Nephron progenitor cell (in vitro differentiated cells): Measurements from ENCODE around the gene PRDM16.

Source experiments
- DNase-seq: peaks from one replicate; pipeline ENCODE4 v3.0.0; 2021
- H3K27ac Mint-ChIP-seq: 2 replicates; pipeline ENCODE4 v1.8.0; 2021; ENCODE audit warnings: mild to moderate bottlenecking, moderate library complexity, mixed read lengths
- H3K27me3 Mint-ChIP-seq: 2 replicates; pipeline ENCODE4 v1.8.0; 2021; ENCODE audit warnings: mild to moderate bottlenecking, low read depth, mixed read lengths; ENCODE audit not compliant: poor library complexity
- H3K36me3 Mint-ChIP-seq: 2 replicates; pipeline ENCODE4 v1.8.0; 2021; ENCODE audit warnings: low read depth, mixed read lengths
- H3K4me1 Mint-ChIP-seq: 2 replicates; pipeline ENCODE4 v1.8.0; 2021; ENCODE audit warnings: mixed read lengths
- H3K4me3 Mint-ChIP-seq: 2 replicates; pipeline ENCODE4 v1.8.0; 2021; ENCODE audit warnings: mild to moderate bottlenecking, moderate library complexity, mixed read lengths
- H3K9me3 Mint-ChIP-seq: 2 replicates; pipeline ENCODE4 v1.8.0; 2021; ENCODE audit warnings: mild to moderate bottlenecking, moderate library complexity, mixed read lengths
- TF ChIP-seq, protein P1 (sequence below): fragments of 200-600 bp; sonication (generic); IDR thresholded peaks from 2 replicates; pipeline ENCODE4 v1.5.0; 2021; ENCODE audit warnings: antibody characterized with exemption

Gene PRDM16

GRCh38 chr1:3349968-3350299, 280.9 kb downstream of the PRDM16 start:
- H3K4me1 Mint-ChIP-seq: peaks cover 41% of the 10 kb centered on the region
- no peak overlapping the region for H3K27ac Mint-ChIP-seq
- H3K36me3 Mint-ChIP-seq: no peaks in the 10 kb centered on the region
- peaks cover 5% of the 10 kb centered on the region for H3K9me3 Mint-ChIP-seq
- H3K27me3 Mint-ChIP-seq: peaks cover 44% of the 10 kb centered on the region
- TF ChIP-seq, protein P1, sequence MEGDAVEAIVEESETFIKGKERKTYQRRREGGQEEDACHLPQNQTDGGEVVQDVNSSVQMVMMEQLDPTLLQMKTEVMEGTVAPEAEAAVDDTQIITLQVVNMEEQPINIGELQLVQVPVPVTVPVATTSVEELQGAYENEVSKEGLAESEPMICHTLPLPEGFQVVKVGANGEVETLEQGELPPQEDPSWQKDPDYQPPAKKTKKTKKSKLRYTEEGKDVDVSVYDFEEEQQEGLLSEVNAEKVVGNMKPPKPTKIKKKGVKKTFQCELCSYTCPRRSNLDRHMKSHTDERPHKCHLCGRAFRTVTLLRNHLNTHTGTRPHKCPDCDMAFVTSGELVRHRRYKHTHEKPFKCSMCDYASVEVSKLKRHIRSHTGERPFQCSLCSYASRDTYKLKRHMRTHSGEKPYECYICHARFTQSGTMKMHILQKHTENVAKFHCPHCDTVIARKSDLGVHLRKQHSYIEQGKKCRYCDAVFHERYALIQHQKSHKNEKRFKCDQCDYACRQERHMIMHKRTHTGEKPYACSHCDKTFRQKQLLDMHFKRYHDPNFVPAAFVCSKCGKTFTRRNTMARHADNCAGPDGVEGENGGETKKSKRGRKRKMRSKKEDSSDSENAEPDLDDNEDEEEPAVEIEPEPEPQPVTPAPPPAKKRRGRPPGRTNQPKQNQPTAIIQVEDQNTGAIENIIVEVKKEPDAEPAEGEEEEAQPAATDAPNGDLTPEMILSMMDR: no peak
- DNase-seq: no peak
- H3K4me3 Mint-ChIP-seq: no peak overlapping the region

DNA sequence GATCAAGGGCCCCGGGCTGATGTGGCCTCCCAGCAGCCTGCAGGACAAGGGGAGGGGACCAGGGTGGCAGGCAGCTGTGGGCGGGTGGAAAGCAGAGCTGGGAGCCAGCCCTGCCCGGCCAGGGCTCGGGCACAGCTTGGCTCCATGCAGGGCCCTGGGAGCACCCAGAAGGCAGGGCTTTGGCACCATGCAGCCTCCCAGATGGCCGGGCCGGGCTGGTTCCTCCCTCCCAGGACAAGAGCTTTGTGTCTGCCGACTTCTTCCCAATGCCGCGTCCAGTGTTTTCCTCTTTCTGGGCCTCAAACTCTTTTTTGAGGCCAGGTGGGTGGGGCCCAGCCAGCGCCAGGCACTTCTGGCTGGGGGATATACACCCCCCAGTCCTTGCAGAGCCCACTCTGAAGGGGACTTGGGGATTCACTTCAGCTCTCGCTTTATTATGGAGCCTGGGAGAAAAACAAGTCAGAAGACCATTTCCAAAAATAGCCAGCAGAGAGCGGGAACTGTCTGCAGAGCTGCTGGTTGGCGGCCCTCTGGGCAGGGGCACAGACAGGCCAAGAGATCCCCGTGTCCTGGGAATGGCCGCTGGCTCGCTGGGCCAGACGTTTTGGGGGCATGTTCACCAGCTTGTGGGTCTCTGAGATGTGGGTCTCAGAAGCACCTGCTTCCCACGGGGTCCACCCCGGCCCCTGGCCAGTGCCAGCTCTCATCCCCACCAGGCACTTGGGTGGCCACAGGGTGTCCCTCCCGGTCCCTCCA, 281.7 kb downstream of the PRDM16 start:
- no peak for DNase-seq
- peaks cover 49% of the 10 kb centered on the region for H3K4me1 Mint-ChIP-seq
- no peaks in the 10 kb centered on the region for H3K9me3 Mint-ChIP-seq
- H3K4me3 Mint-ChIP-seq: no peak overlapping the region
- H3K27ac Mint-ChIP-seq: no peak overlapping the region
- H3K27me3 Mint-ChIP-seq: peaks cover 45% of the 10 kb centered on the region
- TF ChIP-seq, protein P1: no peak
- no peaks in the 10 kb centered on the region for H3K36me3 Mint-ChIP-seq

DNA sequence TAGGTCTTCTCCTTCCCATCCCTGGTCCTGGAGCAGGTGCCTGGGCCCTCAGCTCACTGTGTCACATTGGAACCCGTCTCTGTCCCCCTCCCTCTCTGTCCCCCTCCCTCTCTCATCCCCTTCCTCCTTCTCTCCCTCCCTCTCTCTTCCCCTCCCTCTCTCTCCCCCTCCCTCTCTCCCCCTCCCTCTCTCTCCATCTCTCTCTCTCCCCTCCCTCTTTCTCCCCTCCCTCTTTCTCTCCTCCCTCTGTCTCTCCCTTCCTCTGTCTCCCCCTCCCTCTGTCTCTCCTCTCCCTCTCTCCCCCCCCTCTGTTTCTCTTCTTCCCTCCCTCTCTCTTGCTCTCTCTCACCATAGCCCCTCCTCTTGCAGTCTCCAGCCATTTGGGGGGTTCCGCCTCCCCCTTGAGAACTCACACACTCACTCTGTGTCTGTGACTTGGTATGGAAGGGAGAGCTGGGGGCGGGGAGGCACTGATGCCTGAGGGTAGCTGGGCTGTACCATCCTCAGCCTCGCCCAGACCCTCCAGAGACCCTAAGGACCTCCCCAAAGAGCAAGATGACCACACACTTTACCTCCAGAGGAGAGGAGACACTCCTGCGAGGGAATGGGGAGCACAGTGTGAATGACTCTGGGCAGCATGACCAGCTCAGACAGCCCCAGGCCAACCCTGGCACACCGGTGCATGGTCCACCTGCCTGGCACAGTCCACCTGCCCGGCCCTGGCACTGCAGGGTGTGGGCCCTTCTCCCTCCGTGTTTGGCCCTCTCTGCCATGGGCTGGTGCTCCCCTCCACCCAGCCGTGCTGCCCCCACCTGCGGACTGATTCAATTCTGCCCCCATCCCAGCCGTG, 282.7 kb downstream of the PRDM16 start:
- H3K9me3 Mint-ChIP-seq: no peaks in the 10 kb centered on the region
- no peak overlapping the region for H3K27ac Mint-ChIP-seq
- TF ChIP-seq, protein P1: no peak
- H3K27me3 Mint-ChIP-seq: peaks cover 45% of the 10 kb centered on the region
- no peaks in the 10 kb centered on the region for H3K36me3 Mint-ChIP-seq
- H3K4me3 Mint-ChIP-seq: no peak overlapping the region
- DNase-seq: no peak
- peaks cover 59% of the 10 kb centered on the region for H3K4me1 Mint-ChIP-seq

DNA sequence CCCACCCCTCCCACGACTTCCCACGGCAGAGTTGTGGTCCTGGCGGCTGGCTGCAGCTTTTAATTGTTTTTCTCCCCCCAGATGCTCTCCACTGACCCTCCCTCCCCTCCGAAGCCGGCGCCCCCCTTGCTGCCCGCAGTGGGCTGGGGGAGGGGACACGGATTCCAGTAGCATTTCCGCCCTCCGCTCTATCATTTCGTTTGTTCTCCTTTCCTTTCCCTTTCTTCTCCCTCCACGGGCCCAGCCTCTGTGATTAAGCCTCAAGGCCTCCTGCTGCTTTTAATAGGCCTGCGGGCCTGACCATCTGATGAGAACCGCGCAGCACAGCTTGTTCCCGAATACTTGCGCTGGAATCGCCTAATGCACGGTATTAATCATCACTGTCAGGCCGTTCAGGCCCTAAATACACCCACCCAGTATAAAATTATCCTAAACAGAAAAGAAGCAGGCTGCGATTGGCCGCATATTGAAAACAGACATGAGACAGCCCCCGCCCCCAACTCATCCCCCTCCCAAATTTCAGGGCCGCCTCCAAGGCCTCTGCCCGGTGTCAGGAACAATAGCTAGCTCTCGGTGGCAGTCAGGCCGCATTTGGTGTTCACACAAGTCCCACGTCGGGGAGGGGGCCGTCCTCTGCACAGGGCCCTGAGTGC, 283.4 kb downstream of the PRDM16 start:
- peak; percentile 54 for DNase-seq
- H3K36me3 Mint-ChIP-seq: no peaks in the 10 kb centered on the region
- peaks cover 63% of the 10 kb centered on the region for H3K4me1 Mint-ChIP-seq
- H3K27ac Mint-ChIP-seq: peak overlapping the region; percentile 86
- TF ChIP-seq, protein P1: no peak
- peaks cover 45% of the 10 kb centered on the region for H3K27me3 Mint-ChIP-seq
- H3K9me3 Mint-ChIP-seq: no peaks in the 10 kb centered on the region
- peak overlapping the region; percentile 81 for H3K4me3 Mint-ChIP-seq

DNA sequence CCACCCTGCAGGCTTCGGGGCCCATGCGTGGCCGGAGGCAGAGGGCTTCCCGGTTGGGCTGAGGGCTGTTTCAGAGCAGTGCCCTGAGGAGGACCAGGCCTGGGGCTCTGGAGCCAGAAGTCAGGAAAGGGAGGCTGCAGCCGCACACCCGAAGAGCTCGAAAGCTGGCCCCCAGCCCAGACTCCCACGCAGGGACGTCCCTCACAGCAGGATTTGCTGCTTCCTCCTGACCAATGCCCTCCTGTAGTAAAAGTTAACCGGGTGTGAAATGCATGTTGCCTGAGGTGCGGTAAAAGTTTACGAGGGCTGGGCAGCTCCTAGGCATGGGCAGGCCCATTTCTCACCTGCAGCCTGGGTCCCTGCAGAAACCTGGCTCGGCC, 283.9 kb downstream of the PRDM16 start:
- H3K4me1 Mint-ChIP-seq: peaks cover 65% of the 10 kb centered on the region

More for the DNA sequence above, 283.9 kb downstream of the PRDM16 start:
- TF ChIP-seq, protein P1: no peak
- DNase-seq: peak; percentile 75
- Mint-ChIP-seq H3K36me3 (no peaks in the 10 kb centered on the region), H3K4me3 (no peak overlapping the region), H3K9me3 (no peaks in the 10 kb centered on the region), H3K27me3 (peaks cover 50% of the 10 kb centered on the region), H3K27ac (peak overlapping the region; percentile 86)
